ENCODE measurements around the gene RHEBL1.

Gene RHEBL1

GRCh38 chr12:49031573-49032161 lies 38.1 kb downstream of the RHEBL1 start (continued):
- TF ChIP-seq ZNF398 (tag by site-specific recombination; IDR thresholded peaks at IDR 0.05): no peak
- no peak for TF ChIP-seq PRDM10 (tag by site-specific recombination; IDR thresholded peaks at IDR 0.05)
- no peak for TF ChIP-seq MEIS1 (CRISPR knock-in tag; IDR thresholded peaks at IDR 0.05; ENCODE audit: borderline replicate concordance)
- no peak for TF ChIP-seq ZNF501 (tag by site-specific recombination; IDR thresholded peaks at IDR 0.05)
- no peak for TF ChIP-seq ZNF449 (tag by site-specific recombination; IDR thresholded peaks at IDR 0.05)
- no peak for TF ChIP-seq ZNF146 (tag by site-specific recombination; IDR thresholded peaks at IDR 0.05)

GRCh38 chr12:49030714-49031572 lies 38.8 kb downstream of the RHEBL1 start:
- ChIA-PET POLR2A (interaction anchor here (1.0 to 1.8 kb wide), 4 partner anchors 9 to 100 kb away, joined by 3 to 8 read pairs (median 6); partner anchors contain the start of gene TUBA1B), CTCF (interaction anchor here (0.6 to 3.2 kb wide), 5 partner anchors 13 to 264 kb away, joined by 3 to 17 read pairs (median 3); partner anchors contain the start of gene PRPH)
- Histone ChIP-seq H3K9me3 (ENCODE audit: control insufficient read depth, insufficient read depth, low read depth, low read length) (no peaks in the 10 kb centered on the region), H3K4me1 (ENCODE audit: control insufficient read depth, insufficient read depth, low read length) (no peaks in the 10 kb centered on the region), H3K36me3 (ENCODE audit: control insufficient read depth in 2 of 2, insufficient read depth in 1 of 2, low read length in 2 of 2) (peaks cover 19 to 98% of the 10 kb centered on the region in 2 experiments), H3K27ac (ENCODE audit: extremely low read depth, low read depth, low read length) (no peak overlapping the region), H3K4me3 (ENCODE audit: low read depth, low read length) (no peak overlapping the region)
- peak; percentile 77 for TF ChIP-seq SCRT1 (tag by site-specific recombination; IDR thresholded peaks at IDR 0.05; ENCODE audit: borderline replicate concordance)
- TF ChIP-seq ZBTB21 (tag by site-specific recombination; IDR thresholded peaks at IDR 0.05): no peak
- peak; percentile 95 for TF ChIP-seq SCRT2 (tag by site-specific recombination; IDR thresholded peaks at IDR 0.05)
- no peak for TF ChIP-seq ZNF221 (tag by site-specific recombination; IDR thresholded peaks at IDR 0.05; ENCODE audit: borderline replicate concordance)
- TF ChIP-seq ZNF19 (tag by site-specific recombination; IDR thresholded peaks at IDR 0.05; ENCODE audit: low read depth): no peak
- TF ChIP-seq ZSCAN18 (tag by site-specific recombination; IDR thresholded peaks at IDR 0.05): no peak
- no peak for TF ChIP-seq ZSCAN16 (tag by site-specific recombination; IDR thresholded peaks at IDR 0.05)
